Right ventricle myocardium superior (tissue), 1 donor: ENCODE data around the gene TSTD1. TPM values are rescaled to one million over a fixed set of nuclear protein-coding genes. Genes with fewer than 3 reads are reported as not detected.
"Not testable (repeated sequence)": the region's sequence is repeated elsewhere in the genome, so short reads cannot be mapped to it uniquely, and the experiment has no call there.

Source experiments
- ATAC-seq: fragments of 200-7000 bp; cut with Tn5 transposase; one replicate; pipeline ENCODE4 v1.9.1; 2020; ENCODE audit warnings: mild to moderate bottlenecking; ENCODE audit not compliant: poor library complexity
- DNase-seq: peaks from one replicate; pipeline ENCODE4 v3.0.0-alpha.2; 2020
- intact Hi-C: fragments of 100-400 bp; cut with DNase I; formaldehyde crosslinking; loops from one replicate; pipeline ENCODE4 v1.11.2; 2022
- total RNA-seq: library from RNA; stranded (reverse); fragmentation: NEBNext Ultra II Directional; extraction: Animal tissue kit (Norgen Biotek cat#: 25700); gene quantifications from one replicate; pipeline ENCODE4 v1.2.1, GENCODE V29; 2021
- donor health status: DM: no; HTN: yes; CAD: no; lungs with severe emphysema.

TSTD1 gene
- total RNA-seq, 1 donor from 2014 or later = 9.3 TPM

GRCh38 chr1:161019111-161019660 lies 19.6 kb downstream of the TSTD1 start:
- ATAC-seq, intact Hi-C loops, DNase-seq: not testable (repeated sequence)

GRCh38 chr1:161018631-161018930 lies 20.2 kb downstream of the TSTD1 start:
- intact Hi-C loops = no loop called here
- ATAC-seq (no peak), DNase-seq (no peak)

- intact Hi-C loops = no loop called here
- ATAC-seq = no peak
Observed at GRCh38 chr1:161017756-161018630, 20.8 kb downstream of the TSTD1 start.

GRCh38 chr1:161017181-161017580 lies 21.6 kb downstream of the TSTD1 start:
- DNase-seq, ATAC-seq, intact Hi-C loops: not testable (repeated sequence)

More at GRCh38 chr1:161017756-161018630, 20.8 kb downstream of the TSTD1 start:
- DNase-seq = no peak

- intact Hi-C loops, DNase-seq, ATAC-seq: not testable (repeated sequence)
Observed at GRCh38 chr1:161016683-161017082, 22.1 kb downstream of the TSTD1 start.

- ATAC-seq (peak; percentile 97), DNase-seq (peak; percentile 87)
- intact Hi-C loops = no loop called here
Observed at GRCh38 chr1:161013488-161014230, 25.1 kb downstream of the TSTD1 start.

- DNase-seq = no peak
- ATAC-seq = peak; percentile 7
- intact Hi-C loops = no loop called here
Observed at GRCh38 chr1:161013131-161013487, 25.7 kb downstream of the TSTD1 start.

- intact Hi-C loops = no loop called here
Observed at GRCh38 chr1:161012420-161012819, 26.3 kb downstream of the TSTD1 start.

GRCh38 chr1:161009602-161010211 lies 29.1 kb downstream of the TSTD1 start:
- intact Hi-C loops = no loop called here
- ATAC-seq (no peak), DNase-seq (no peak)

More at GRCh38 chr1:161012420-161012819, 26.3 kb downstream of the TSTD1 start:
- no peak for DNase-seq
- no peak for ATAC-seq

- intact Hi-C loops = no loop called here
- ATAC-seq = no peak
- no peak for DNase-seq
Observed at GRCh38 chr1:161008869-161009510, 29.8 kb downstream of the TSTD1 start.

- ATAC-seq (no peak), DNase-seq (no peak)
- intact Hi-C loops = no loop called here
Observed at GRCh38 chr1:161007369-161007768, 31.4 kb downstream of the TSTD1 start.

- ATAC-seq (no peak), DNase-seq (no peak)
- intact Hi-C loops = no loop called here
Observed at GRCh38 chr1:161006563-161006962, 32.2 kb downstream of the TSTD1 start.

- intact Hi-C loops = no loop called here
- DNase-seq = no peak
Observed at GRCh38 chr1:161001525-161001924, 37.2 kb downstream of the TSTD1 start.

GRCh38 chr1:161000736-161001480 lies 37.9 kb downstream of the TSTD1 start:
- ATAC-seq = no peak
- no peak for DNase-seq
- intact Hi-C loops = no loop called here

More at GRCh38 chr1:161001525-161001924, 37.2 kb downstream of the TSTD1 start:
- ATAC-seq = no peak

- intact Hi-C loops = no loop called here
- no peak for DNase-seq
- ATAC-seq = no peak
Observed at GRCh38 chr1:160999376-160999775, 39.4 kb downstream of the TSTD1 start.

GRCh38 chr1:160997323-160998038 lies 41.3 kb downstream of the TSTD1 start:
- ATAC-seq = peak; percentile 88
- DNase-seq = peak; percentile 76
- intact Hi-C loops = loop anchor here (2.0 kb wide), 1 partner anchor 101 kb away; the partner anchor contains the start of gene KLHDC9

GRCh38 chr1:160996178-160996577 lies 42.6 kb downstream of the TSTD1 start:
- ATAC-seq (no peak), DNase-seq (no peak)
- intact Hi-C loops = loop anchor here (2.0 kb wide), 1 partner anchor 103 kb away; the partner anchor contains the start of gene KLHDC9
